K562 (cell line): ENCODE measurements around the gene PIK3CB. TPM values are rescaled to one million over a fixed set of nuclear protein-coding genes. Genes with fewer than 3 reads are reported as not detected.

ENCODE experiments used
- ATAC-seq: fragments of 200-7000 bp; cut with Tn5 transposase; 3 replicates; pipeline ENCODE4 v1.9.1; 2020; ENCODE audit warnings: moderate library complexity
- BruUV-seq: library from RNA; stranded (reverse); fragments of 400-500 nt; replicated peaks from 2 replicates; lab custom pipeline; 2021; lab: Mats Ljungman, UMichigan
- CTCF ChIA-PET: fragments of 300-600 bp; formaldehyde crosslinking; extraction: SDS; loops from one replicate; lab custom pipeline; 2021; ENCODE audit warnings: low intra/inter-chr PET ratio; lab: Yijun Ruan, JAX
- POLR2A ChIA-PET: fragments of 300-600, 350-650 bp; sonication (Branson Sonifier 250); formaldehyde crosslinking; extraction: SDS; loops from one replicate; lab custom pipeline; 2021; ENCODE audit warnings: antibody characterized with exemption, inconsistent platforms; lab: Yijun Ruan, JAX
- DNase-seq, 4 experiments: peaks; one replicate each; pipeline versions ENCODE4 v3.0.0 to v3.0.0-alpha.2; 2011 to 2018; ENCODE audit warnings: low spot score in 3 of 4, mixed read lengths in 3 of 4; ENCODE audit errors: extremely low read depth in 1 of 4
- FAIRE-seq: peaks from 2 replicates; lab custom pipeline; 2011; peaks lifted over from hg19 to GRCh38; lab: Jason Lieb, UNC
- H2AFZ ChIP-seq: 2 replicates; pipeline ENCODE4 v1.6.0; 2011; ENCODE audit warnings: low read depth, low read length, control low read depth, inconsistent platforms
- H3K27ac ChIP-seq: fragments of 200-600 bp; 3 replicates; pipeline ENCODE4 v1.8.0; 2011; ENCODE audit warnings: low read depth, mild to moderate bottlenecking, control low read depth, inconsistent platforms, low read length, moderate library complexity, mixed read lengths; ENCODE audit errors: extremely low read depth
- H3K27me3 ChIP-seq, 2 experiments: fragments of 300-600 bp in 1 of 2; 2 replicates in 1 of 2; 3 replicates in 1 of 2; pipeline versions ENCODE4 v1.6.0 to v1.8.0; 2011; ENCODE audit warnings: inconsistent platforms in 2 of 2, low read length in 2 of 2, mild to moderate bottlenecking in 1 of 2, mixed read lengths in 1 of 2, moderate library complexity in 1 of 2; ENCODE audit not compliant: control insufficient read depth in 2 of 2, insufficient read depth in 2 of 2
- H3K36me3 ChIP-seq: fragments of 300-600 bp; 3 replicates; pipeline ENCODE4 v1.8.0; 2011; ENCODE audit warnings: mild to moderate bottlenecking, low read length, inconsistent platforms; ENCODE audit not compliant: control insufficient read depth, insufficient read depth
- H3K4me1 ChIP-seq, 2 experiments: fragments of 200-600 bp in 1 of 2; replicated peaks in 1 of 2; 2 replicates in 1 of 2; 3 replicates in 1 of 2; pipeline versions ENCODE4 v1.5.1 to v1.8.0; 2011; ENCODE audit warnings: inconsistent platforms in 2 of 2, low read length in 2 of 2, mild to moderate bottlenecking in 1 of 2, mixed read lengths in 1 of 2, moderate library complexity in 1 of 2; ENCODE audit not compliant: control insufficient read depth in 2 of 2, insufficient read depth in 2 of 2
- H3K4me2 ChIP-seq: 2 replicates; pipeline ENCODE4 v1.6.1; 2011; ENCODE audit warnings: low read length, control low read depth, inconsistent platforms, mixed read lengths; ENCODE audit not compliant: insufficient read depth
- H3K4me3 ChIP-seq: fragments of 200-600 bp; sonication (generic), shearing (Covaris generic); 2 replicates; pipeline ENCODE4 v1.5.1; 2016; ENCODE audit warnings: control low read depth, inconsistent platforms
- H3K79me2 ChIP-seq: fragments of 200-600 bp; 3 replicates; pipeline ENCODE4 v1.8.0; 2011; ENCODE audit warnings: low read length, inconsistent platforms; ENCODE audit not compliant: control insufficient read depth, insufficient read depth
- H3K9ac ChIP-seq, 2 experiments: 2 replicates each; pipeline versions ENCODE4 v1.6.0 to v1.6.1; 2011; ENCODE audit warnings: low read depth in 2 of 2, low read length in 2 of 2, control low read depth in 1 of 2, inconsistent platforms in 1 of 2, mild to moderate bottlenecking in 1 of 2, mixed read lengths in 1 of 2; ENCODE audit not compliant: insufficient read depth in 1 of 2
- H3K9me1 ChIP-seq: one replicate; pipeline ENCODE4 v1.6.0; 2011; ENCODE audit warnings: inconsistent platforms, mild to moderate bottlenecking, low read length, moderate library complexity; ENCODE audit not compliant: control insufficient read depth, insufficient read depth
- H3K9me3 ChIP-seq: replicated peaks from 2 replicates; pipeline ENCODE4 v1.5.1; 2011; ENCODE audit warnings: low read depth, low read length, inconsistent platforms; ENCODE audit not compliant: control insufficient read depth, insufficient read depth
- H4K20me1 ChIP-seq: replicated peaks from 2 replicates; pipeline ENCODE4 v1.6.1; 2011; ENCODE audit warnings: low read length, inconsistent platforms, mixed read lengths; ENCODE audit not compliant: control insufficient read depth, insufficient read depth
- AFF4 ChIP-seq: sonication (generic); formaldehyde crosslinking; IDR thresholded peaks from 2 replicates; pipeline ENCODE4 v1.8.0; 2023; ENCODE audit warnings: mild to moderate bottlenecking, missing genetic modification reagents
- NFIX ChIP-seq: fragments of 250-450 bp; sonication (Bioruptor Pico); IDR thresholded peaks from 2 replicates; pipeline ENCODE4 v1.4.0; 2020; ENCODE audit warnings: low read depth, mild to moderate bottlenecking, moderate library complexity
- PHTF2 ChIP-seq: fragments of 250-450 bp; sonication (Bioruptor Pico); IDR thresholded peaks from 2 replicates; pipeline ENCODE4 v1.5.0; 2021; ENCODE audit warnings: mild to moderate bottlenecking
- POLR2A ChIP-seq: fragments of 450-650 bp; conservative IDR thresholded peaks from 2 replicates; pipeline ENCODE4 v1.6.1; 2016
- SIX5 ChIP-seq, 2 experiments: IDR thresholded peaks; 2 replicates each; pipeline ENCODE4 v1.6.1; 2011; ENCODE audit warnings: low read length in 2 of 2, borderline replicate concordance in 1 of 2, low read depth in 1 of 2, mild to moderate bottlenecking in 1 of 2, moderate library complexity in 1 of 2; ENCODE audit not compliant: insufficient read depth in 1 of 2
- SREBF1 ChIP-seq: fragments of 150-350 bp; IDR thresholded peaks from 2 replicates; pipeline ENCODE4 v1.6.1; 2014; ENCODE audit warnings: antibody characterized with exemption, low read depth, low read length, borderline replicate concordance
- TCF3 ChIP-seq: sonication (generic); formaldehyde crosslinking; IDR thresholded peaks from 2 replicates; pipeline ENCODE4 v1.4.0; 2020; ENCODE audit warnings: mild to moderate bottlenecking, missing genetic modification reagents
- ZNF77 ChIP-seq: fragments of 250-450 bp; sonication (Bioruptor Pico); IDR thresholded peaks from 2 replicates; pipeline ENCODE4 v1.5.0; 2020
- ZNF778 ChIP-seq: fragments of 450-650 bp; formaldehyde crosslinking; IDR thresholded peaks from 2 replicates; pipeline ENCODE4 v1.4.0; 2020; ENCODE audit warnings: mild to moderate bottlenecking, moderate library complexity
- ZNF785 ChIP-seq: fragments of 250-450 bp; sonication (Bioruptor Pico); IDR thresholded peaks from 2 replicates; pipeline ENCODE4 v1.4.0; 2020; ENCODE audit warnings: mild to moderate bottlenecking
- WGBS: fragments of 100-300 bp; shearing (Covaris generic); methylation state at CpG from one replicate; pipeline ENCODE4 v1.1.6; 2016; ENCODE audit warnings: low coverage, mixed read lengths; ENCODE audit not compliant: insufficient coverage; ENCODE audit errors: missing lambda C conversion rate; 5-methylcytosine and 5-hydroxymethylcytosine counted together
- in situ Hi-C: fragments of 300-500 bp; cut with MboI; formaldehyde crosslinking; loops from 4 replicates; pipeline ENCODE4 v1.15.0; 2018; ENCODE audit warnings: inconsistent platforms, mixed read lengths
- intact Hi-C: fragments of 100-400 bp; cut with micrococcal nuclease; formaldehyde crosslinking; loops from 2 replicates; pipeline ENCODE4 v1.14.2; 2022
- polyA plus RNA-seq, 8 experiments: library from polyadenylated mRNA; depleted of rRNA in 4 of 8; stranded (reverse) in 5 of 8; unstranded in 3 of 8; fragments of >200 nt; fragmentation: Nextera tagmentation in 2 of 8; fragmentation: Illumina TruSeq in 1 of 8; extraction: Ambion mirVana in 2 of 8; extraction: Trizol in 1 of 8; gene quantifications; 2 replicates each; pipeline versions ENCODE4 v1.2.1 to v1.2.3, GENCODE V29; 2011 to 2014; ENCODE audit warnings: inconsistent platforms in 1 of 8, missing spikeins in 1 of 8
- total RNA-seq, 7 experiments: library from RNA; depleted of rRNA in 6 of 7; stranded (reverse); fragments of >200 nt in 6 of 7; fragmentation: Illumina TruSeq in 2 of 7; extraction: Trizol in 2 of 7; gene quantifications; 2 replicates each; pipeline versions ENCODE4 v1.2.1 to v1.2.3, GENCODE V29; 2011 to 2021; ENCODE audit warnings: low replicate concordance in 1 of 7

Gene PIK3CB
- total and polyA plus RNA-seq, 9 of the 15 experiments (the other 6 are each of a cell fraction or from before 2014, with no cell fraction given) = 15.3 to 62.6 (median 28.3) TPM

DNA sequence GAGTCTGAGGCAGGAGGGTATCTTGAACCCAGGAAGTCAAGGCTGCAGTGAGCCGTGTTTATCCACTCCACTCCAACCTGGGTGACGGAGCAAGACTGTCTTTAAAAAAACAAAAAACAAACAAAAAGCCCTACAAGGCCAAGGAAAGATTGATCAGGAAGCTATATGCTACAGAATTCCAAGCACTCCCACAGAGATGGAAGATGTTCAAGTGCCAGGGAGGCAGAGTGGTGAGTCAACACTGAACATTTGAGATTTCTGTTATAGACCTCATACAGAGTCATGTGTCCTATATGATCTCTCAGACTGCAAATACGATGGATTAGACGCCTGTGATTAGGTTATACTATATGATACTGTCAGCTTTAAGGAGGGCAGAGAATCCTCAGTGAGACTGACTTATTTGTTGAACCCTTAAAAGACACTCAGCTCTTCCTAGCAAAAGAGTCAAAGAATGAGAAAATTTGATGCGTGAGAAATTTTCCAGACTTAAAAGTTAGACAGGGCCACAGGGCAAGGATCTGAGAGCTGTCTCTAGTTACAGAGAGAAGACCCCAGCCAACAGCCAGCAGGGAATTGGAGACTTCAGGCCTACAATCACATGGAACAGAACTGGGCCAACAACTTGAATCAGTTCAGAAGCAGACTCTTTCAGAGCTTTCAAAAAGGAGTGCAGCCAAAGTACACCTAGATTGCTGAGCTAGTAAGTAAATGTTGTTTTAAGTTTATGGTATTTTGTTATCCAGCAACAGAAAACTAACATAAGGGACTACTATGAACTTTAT, 107.6 kb downstream of the PIK3CB start:
- H3K4me3 ChIP-seq = no peak overlapping the region
- no TSS peak for BruUV-seq
- TF ChIP-seq AFF4 (CRISPR knock-in tag) = 0 out of 2 replicates have a peak, but pooled peaks have one; percentile 28
- peak; percentile 31; the same call in 1 of the 2 replicates for TF ChIP-seq POLR2A
- TF ChIP-seq PHTF2 (CRISPR knock-in tag) = no peak
- no peak for TF ChIP-seq SIX5 (IDR thresholded peaks at IDR 0.05; ENCODE audit: borderline replicate concordance in 1 of 2, insufficient read depth in 1 of 2, low read depth in 1 of 2, low read length in 2 of 2)
- no peak for TF ChIP-seq ZNF778 (CRISPR knock-in tag)
- no peak for TF ChIP-seq TCF3 (CRISPR knock-in tag)
- no peak for TF ChIP-seq NFIX (CRISPR knock-in tag)
- TF ChIP-seq ZNF77 (CRISPR knock-in tag) = no peak
- TF ChIP-seq ZNF785 (CRISPR knock-in tag) = no peak
- TF ChIP-seq SREBF1 = no peak
- ChIA-PET POLR2A (interaction anchor here (0.6 to 1.6 kb wide), 9 partner anchors 10 to 188 kb away, joined by 3 to 5 read pairs (median 3); no protein-coding TSS in a partner anchor), CTCF (no interaction called here)
- H3K79me2 ChIP-seq = peaks cover 20% of the 10 kb centered on the region; the same call in 2 of the 3 replicates
- H2AFZ ChIP-seq = no peak overlapping the region
- H3K4me1 ChIP-seq = peaks cover 10 to 14% of the 10 kb centered on the region in 2 experiments; a peak in 4 of 5 replicates
- peak overlapping the region; percentile 58 for H3K4me2 ChIP-seq
- H3K9me1 ChIP-seq = no peaks in the 10 kb centered on the region
- peak; percentile 64 for ATAC-seq
- peak in 1 of 4 experiments; percentile 17 for DNase-seq
- no peaks in the 10 kb centered on the region for H3K27me3 ChIP-seq
- in situ Hi-C loops = no loop called here
- H4K20me1 ChIP-seq = no peaks in the 10 kb centered on the region
- peak overlapping the region; percentile 63 for H3K27ac ChIP-seq
- WGBS = 41% methylated on average over 5 of the region's 5 CpGs
- H3K9me3 ChIP-seq = no peaks in the 10 kb centered on the region
- no peak for FAIRE-seq
- no peak overlapping the region; a peak in 1 of 4 replicates for H3K9ac ChIP-seq
- intact Hi-C loops = no loop called here
- H3K36me3 ChIP-seq = peaks cover 61% of the 10 kb centered on the region
